G401 (cell line): ENCODE data around the gene MATN3. TPM values are rescaled to one million over a fixed set of nuclear protein-coding genes. Genes with fewer than 3 reads are reported as not detected.
"Not testable (repeated sequence)": the region's sequence is repeated elsewhere in the genome, so short reads cannot be mapped to it uniquely, and the experiment has no call there.

Source experiments
- DNase-seq: peaks from one replicate; pipeline ENCODE4 v3.0.0-alpha.2; 2015; ENCODE audit warnings: low spot score
- in situ Hi-C: cut with HindIII; loops from 2 replicates; pipeline ENCODE4 v1.10.0; 2016; ENCODE audit warnings: low sequenced_read_pairs, mixed read lengths
- total RNA-seq: library from RNA; depleted of rRNA; stranded (reverse); fragments of >200 nt; shearing (Covaris generic); gene quantifications from 2 replicates; pipeline ENCODE4 v1.2.3, GENCODE V29; 2014; rRNA removed

Gene MATN3, protein sequence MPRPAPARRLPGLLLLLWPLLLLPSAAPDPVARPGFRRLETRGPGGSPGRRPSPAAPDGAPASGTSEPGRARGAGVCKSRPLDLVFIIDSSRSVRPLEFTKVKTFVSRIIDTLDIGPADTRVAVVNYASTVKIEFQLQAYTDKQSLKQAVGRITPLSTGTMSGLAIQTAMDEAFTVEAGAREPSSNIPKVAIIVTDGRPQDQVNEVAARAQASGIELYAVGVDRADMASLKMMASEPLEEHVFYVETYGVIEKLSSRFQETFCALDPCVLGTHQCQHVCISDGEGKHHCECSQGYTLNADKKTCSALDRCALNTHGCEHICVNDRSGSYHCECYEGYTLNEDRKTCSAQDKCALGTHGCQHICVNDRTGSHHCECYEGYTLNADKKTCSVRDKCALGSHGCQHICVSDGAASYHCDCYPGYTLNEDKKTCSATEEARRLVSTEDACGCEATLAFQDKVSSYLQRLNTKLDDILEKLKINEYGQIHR
- not detected in 2 replicates for total RNA-seq

DNA sequence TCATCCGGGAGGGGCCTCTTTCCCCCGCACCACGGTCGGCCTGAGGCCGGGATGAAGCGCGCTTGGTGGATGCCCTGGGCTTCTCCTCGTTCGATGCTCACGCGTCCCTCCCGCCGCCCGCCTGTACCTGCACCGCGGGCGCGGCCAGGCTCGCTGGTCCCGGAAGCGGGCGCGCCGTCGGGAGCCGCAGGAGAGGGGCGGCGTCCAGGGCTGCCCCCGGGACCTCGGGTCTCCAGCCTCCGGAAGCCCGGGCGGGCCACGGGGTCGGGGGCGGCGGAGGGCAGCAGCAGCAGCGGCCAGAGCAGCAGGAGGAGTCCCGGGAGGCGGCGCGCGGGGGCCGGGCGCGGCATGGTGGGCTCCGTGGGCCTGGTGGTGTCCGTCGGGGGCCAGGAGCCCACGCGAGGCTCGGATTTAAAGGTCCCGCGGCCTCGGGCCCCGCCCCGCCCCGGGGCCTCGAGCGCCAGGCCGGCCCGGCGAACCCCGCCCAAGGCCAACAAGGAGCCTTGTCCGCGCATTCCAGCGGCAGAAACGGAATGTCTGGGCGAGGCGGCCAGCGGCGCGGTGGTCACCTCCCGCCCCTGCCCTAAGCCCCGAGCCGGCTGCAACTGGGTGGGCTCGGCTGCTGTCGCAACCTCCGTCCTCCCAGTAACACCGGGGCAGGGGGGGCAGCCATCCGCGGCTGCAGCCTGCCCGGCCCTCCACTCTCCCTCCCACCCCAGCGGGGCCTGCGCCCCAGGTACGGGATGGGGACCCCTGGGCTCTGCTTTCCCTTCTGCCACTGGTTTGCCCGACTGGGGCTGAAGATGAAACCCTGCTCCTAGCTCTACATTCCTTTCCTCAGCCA is at the start of gene MATN3:
TSS of gene MATN3 (minus strand) at position 387 of the 844 bp plus-strand sequence. CDS start at position 350, 37 bp downstream.
- no peak for DNase-seq
- in situ Hi-C loops, result no loop called here

DNA sequence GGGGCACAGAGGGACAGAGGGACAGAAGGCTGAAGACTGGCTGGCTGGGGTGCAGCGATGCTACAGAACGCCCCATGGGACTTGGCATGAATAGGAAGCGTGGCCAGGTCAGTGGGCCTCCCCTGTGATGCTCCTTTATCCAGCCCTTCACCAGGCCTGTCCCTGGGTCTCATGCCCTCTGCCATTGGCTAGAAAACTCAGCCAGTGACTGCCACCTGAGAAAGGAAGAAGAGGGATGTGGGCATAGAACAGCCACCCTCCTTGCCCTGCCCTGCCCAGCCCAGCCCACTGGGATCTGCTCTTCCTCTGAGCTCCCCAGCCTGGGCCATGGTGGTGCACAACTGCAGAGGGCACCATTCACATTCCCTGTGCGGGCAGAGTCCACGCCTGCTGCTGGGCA is 49.5 kb upstream of the MATN3 start:
- DNase-seq, result no peak
- in situ Hi-C loops, result no loop called here

DNA sequence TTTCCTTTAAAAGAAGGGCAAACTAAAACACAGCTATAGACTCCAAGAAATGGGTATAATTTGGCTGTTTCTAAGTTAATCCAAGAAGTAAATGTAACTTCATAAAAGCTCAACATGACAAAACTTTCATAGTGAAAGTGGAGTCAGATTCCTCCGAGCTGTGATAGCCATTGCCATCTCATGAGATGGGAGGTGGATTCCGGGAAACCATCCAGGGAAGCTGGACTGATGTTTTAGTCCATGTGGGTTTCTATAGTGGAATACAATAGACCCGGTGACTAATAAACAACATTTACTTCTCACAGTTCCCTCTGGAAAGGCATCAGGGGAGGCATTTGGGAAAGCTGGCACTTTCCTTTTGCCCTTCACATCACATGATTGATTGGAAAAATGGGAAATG is 49.0 kb upstream of the MATN3 start:
- no peak for DNase-seq
- in situ Hi-C loops, result no loop called here

DNA sequence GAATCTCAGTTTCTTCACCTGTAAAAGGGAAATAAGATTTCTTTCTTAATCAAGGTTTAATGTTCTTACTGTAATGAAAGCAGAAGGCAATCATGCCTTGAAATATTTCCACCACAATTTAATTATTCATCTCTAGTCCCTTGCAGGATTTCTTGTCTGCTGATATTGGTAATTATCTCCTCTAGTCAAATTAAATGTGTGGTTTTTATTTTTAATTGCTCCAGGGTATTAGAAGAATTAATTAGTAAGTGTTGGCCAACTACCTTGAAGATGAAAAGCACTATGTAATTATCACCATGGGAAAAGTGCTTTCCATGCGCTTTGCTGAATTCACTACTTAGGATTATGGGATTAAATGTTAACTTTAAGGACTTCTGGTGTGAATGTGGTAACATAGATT is 47.6 kb upstream of the MATN3 start:
- in situ Hi-C loops, result no loop called here
- no peak for DNase-seq

DNA sequence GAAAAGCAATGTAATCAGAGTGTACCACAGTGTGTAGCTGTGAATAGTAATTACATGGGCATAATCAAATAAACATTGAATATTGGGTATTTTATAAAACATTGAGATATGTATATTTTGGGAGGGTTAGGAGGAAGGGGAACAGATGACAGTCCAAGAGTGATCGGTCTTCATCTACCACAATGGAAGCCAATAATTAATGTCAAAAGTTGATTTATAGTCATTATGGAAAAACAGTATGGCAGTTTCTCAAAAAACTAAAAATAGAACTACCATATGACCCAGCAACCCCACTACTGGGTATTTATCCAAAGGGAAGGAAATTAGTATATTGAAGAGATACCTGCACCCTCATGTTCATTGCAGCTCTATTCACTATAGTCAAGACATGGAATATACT is 44.8 kb upstream of the MATN3 start:
- no peak for DNase-seq
- in situ Hi-C loops, result no loop called here

DNA sequence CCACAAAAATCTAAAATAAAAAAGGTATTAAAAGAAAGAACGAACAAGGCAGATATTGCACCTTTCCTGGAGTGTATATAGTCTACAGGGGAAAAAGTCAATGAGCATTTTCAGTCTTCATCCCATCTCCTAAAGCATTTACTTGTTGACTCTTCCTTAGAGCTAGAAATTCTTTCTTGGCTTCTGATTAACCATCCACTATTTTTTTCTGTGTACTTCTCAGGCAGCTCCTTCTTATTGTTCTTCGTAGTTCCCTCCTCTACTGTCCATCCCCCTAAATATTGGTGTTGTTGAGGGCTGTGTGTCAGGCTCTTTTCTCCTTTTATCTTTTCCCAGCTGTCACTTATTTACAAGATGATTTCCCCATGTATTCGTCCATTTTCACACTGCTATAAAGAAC is 42.5 kb upstream of the MATN3 start:
- in situ Hi-C loops, result no loop called here

DNA sequence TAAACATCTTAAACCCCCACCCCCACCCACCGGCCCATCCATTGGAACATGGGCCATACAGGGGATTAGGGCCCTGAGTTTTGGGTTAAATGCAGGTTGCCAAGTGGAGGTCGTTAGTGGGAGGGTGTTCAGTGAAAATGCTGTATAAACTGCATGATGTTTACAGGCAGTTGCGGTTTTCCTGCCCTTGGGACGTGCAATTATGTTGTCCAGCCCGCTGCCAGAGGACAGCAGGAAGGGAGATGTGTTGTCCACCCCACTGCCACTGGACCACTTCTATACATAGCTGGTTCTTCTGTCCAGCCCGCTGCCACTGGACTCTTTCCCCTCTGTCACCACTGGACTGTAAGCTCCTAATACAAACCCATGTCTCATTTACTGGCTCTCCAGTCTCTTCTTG is 41.7 kb upstream of the MATN3 start:
- DNase-seq, result no peak
- in situ Hi-C loops, result no loop called here

More for the DNA sequence above, 42.5 kb upstream of the MATN3 start:
- no peak for DNase-seq

DNA sequence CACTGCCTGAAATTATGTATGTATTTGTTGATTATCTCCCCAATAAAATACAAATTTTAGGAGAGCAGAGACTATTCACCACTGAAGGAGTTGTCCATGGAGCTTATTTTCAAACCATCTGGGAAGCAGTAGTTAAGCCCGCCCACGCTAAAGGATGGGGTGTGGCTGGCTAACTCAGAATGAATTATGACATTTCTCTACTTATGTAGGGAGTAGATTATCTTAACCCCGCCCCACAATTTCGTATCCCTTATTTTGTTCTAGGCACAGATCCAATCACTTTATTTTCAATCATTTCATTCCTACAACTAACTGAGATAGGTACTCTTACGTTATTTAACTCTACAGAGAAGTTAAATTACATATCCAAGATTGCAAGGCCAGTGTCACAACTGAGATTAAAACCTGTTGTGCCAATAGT is 40.4 kb upstream of the MATN3 start:
- in situ Hi-C loops, result no loop called here
- DNase-seq, result peak; percentile 72

DNA sequence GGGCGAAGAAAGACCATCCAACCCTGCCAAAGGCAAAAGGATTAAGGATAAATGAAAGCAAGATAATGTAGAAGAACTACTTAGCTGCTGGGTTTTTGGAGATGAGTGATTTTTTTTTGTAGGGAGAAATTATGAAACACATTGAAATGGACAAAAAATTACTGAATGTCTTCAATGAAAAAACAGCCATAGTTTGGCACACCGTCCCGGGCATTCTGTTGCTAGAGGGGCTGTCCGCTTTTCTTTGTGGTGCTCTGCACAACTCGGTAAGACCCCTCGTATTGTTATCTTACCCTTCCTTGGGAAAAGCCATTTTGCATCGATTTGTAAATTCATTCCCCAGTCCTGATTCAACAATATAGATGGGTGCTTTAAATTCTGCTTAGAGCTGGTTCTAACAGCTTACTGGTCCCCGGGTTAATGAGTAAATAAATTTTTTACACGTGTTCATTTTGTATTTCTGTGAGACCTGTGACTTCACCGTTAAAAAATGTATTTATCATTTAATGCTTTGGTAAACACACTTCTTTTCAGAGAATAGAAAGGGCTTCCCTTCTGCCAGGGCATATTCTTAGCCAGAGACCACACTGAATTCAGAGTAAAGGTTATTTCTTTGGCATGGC is 39.9 kb upstream of the MATN3 start:
- in situ Hi-C loops, result no loop called here
- DNase-seq, result no peak

DNA sequence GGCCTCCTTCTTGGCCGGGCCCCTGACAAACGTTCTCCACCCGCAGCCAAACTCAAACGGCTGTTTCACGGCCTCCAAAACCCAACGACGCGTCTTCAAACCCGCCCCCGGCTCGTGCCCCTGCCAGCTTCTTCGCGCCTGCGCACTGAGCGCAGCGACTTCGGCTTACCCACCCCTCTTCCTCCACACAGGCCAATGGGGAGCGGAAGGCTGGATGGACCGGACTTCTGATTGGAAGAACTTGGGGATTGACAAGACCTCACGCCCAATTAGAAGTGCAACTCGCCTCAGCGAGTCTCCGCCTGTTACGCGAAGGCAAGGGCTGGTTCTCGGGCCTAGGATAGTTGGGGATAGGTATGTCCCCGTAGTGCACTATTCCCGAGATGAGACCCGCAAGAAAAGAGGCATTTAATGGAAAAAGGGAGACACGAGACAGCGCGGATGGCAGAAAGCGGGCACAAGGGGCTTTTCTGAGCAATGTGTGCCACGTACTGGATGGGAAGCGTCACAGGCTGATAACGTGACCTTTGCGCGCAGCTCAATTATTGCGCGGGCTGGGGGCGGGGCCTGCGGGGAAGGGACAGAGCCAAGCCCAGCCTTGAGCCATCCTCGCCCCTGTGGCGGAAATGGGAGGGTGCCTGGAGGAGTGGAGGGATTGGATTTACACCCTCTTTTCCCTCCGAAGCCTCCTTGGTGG is 39.2 kb upstream of the MATN3 start, which contains the start of gene LAPTM4A:
TSS of gene LAPTM4A (minus strand) at position 97 of the 697 bp plus-strand sequence. CDS start 108 bp downstream, outside the sequence.
- peak; percentile 99 for DNase-seq
- in situ Hi-C loops, result no loop called here

DNA sequence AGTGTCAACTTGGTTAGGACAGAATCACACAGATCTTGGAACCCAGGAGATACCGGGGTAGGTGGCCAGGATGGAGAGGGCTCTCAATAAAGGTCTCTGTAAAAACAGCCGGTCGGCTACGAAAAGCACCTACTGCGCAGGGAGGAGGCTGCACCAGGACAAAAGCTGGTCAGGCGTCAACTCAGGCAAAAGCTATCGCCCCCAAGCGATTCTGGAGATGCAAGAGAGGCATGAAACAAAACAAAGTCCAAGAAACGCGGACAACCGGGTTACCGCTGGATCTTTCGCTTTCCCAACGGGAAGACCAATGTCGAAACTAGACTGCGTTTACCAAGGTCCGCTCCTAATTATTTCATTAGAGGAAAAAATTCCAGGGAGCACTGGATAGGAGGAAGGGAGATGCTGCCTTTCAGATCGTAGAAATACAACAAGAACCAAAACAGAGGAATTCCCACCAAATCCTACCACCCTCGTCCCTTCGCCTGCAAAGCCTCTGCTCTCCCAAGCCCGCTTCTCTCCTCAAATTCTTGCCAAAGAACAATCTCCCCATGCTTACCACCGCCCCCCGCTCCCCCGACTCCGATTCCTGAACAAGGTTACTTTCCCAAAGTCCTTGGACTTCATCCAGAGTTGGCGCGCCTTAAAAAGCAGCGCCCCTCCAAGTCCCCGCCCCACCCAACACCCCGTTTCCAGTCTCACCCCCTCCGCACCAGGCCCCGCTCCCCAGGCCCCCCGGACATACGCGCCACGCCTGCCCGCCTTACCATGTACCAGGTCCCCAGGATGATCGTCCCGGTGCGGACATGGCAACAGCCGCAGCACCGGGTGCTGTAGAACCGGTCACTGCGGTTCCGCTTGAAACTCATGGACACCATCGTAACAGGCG is 38.4 kb upstream of the MATN3 start:
- in situ Hi-C loops, result no loop called here
- peak; percentile 79 for DNase-seq

DNA sequence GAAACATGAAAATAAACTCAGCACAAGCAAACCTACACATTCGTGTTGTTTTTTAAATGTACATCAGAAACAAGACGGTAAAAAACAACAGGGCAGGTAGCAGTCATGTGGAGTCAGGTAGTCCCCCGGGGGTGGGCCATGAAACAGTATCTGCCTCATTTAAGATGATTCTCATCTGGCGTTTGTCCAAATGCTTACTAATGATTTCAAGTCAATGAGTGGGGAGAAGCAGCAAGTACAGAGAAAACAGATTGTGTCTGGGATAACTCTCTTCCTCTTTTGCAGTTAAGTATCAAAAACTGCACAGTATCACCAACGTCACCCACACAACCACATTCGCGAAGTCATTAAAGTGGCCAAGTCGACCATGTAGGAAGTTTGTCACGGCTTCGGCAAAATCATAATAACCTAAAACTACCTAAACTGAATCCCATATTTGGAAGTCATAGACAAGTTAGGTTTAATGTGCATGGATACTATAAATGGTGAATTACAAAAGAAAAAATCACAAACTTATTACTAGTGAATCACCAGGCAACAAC is 37.7 kb upstream of the MATN3 start:
- in situ Hi-C loops, result no loop called here
- peak; percentile 23 for DNase-seq

DNA sequence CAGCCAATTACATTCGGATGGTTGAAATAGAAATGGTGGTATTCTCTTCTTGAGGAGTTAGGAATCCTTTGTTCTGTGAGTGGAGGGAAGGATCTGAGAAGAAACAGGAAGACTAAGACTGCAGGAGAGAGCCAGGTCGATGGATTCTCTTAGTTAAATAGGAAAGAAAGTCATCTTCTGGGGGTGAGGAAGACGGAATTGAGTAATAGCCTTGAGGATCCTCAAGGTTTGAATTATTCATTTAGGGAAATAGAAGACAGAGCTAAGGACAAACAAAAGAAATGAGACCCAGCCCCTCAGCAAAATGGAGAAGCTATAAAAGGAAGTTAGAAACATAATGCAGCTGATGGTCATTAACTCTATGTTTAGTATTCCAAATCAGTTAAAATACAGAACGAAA is 37.2 kb upstream of the MATN3 start:
- no peak for DNase-seq
- in situ Hi-C loops, result no loop called here

DNA sequence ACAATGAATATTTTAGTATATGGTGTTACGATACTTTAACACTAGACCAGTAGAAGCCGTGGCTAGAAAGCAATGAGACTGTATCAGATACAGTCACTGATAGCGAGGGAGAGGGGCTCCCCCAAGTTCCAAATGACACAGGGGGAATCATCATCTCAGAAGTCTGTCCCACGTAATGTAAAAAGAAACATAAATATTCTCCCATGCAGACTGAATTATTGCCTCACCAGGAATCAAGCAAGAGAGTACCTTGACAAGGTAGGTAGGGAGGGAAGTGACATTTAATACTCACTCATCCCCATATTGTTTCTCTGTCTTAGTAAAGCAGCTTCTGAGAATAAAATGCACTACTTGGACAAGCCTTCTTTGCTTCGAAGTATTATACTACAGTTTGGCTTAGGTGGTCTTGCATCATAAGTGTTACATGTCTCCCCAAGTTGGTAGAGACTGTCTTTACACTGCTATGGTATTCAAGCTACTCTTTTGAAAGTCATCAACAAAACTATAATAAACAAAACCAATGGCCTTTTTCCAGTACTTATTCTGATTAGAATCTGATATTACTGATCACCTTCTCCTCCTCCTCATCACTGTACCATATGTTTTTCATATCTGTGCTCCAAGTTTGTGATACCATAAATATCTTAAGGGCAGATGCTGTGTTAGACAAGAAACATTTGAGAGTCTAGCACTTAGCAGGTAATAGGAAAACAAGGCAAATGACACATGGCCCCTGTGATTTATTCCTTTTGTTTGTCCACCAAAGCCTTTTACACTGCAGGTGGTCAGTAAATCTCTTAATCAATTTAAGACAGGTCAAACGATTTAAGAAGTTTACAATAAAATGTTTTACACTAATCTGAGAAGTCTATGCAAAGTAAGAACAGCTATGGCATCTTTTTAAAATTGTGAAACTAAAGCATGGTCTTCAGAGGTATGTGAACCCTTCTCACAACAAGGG is 36.3 kb upstream of the MATN3 start:
- DNase-seq, result no peak
- in situ Hi-C loops, result no loop called here

DNA sequence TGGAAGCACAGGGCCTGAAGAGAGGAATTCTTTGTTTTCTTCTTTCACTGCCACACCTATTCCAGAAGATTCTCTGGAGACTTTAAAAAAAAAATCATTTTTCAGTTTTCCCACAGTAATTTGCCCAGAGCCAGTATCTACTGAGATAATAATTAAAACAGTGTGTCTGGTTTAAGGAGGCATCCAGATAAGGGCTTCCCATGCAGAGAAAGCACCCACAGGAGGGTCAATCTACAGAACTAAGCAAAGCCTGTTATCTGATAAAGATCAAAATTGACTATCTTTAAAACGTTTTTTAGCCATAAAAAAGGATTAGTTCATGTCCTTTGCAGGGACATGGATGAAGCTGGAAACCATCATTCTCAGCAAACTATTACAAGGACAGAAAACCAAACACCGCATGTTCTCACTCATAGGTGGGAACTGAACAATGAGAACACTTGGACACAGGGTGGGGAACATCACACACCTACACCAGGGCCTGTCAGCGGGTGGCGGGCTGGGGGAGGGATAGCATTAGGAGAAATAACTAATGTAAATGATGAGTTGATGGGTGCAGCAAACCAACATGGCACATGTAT is 33.3 kb upstream of the MATN3 start:
- in situ Hi-C loops, DNase-seq: not testable (repeated sequence)

DNA sequence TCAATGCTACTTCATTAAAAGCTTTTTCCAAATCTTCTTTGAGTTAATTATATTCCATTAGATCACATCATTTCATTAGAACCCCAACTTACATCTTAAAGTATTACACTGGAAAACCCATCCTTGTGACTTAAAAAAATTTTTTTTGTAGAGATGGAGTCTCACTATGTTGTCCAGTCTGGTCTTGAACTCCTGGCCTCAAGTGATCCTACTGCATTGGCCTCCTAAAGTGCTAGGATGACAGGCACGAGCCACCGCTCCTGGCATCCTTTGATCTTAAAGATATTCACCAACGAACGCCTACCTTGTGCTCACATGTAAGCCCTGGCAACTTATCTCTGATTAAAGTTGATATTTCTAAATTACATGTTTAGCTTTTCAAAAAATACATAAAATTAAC is 32.3 kb upstream of the MATN3 start:
- in situ Hi-C loops, result no loop called here
- no peak for DNase-seq
